HepG2 (cell line): ENCODE results near the gene ESRP2. TPM values are rescaled to one million over a fixed set of nuclear protein-coding genes. Genes with fewer than 3 reads are reported as not detected.

ENCODE experiments used
- ARNT2 ChIP-seq: sonication (generic); formaldehyde crosslinking; IDR thresholded peaks from 2 replicates; pipeline ENCODE4 v1.8.0; 2022; ENCODE audit warnings: mild to moderate bottlenecking, low read depth, missing genetic modification reagents, moderate library complexity
- CEBPZ ChIP-seq: IDR thresholded peaks from 2 replicates; pipeline ENCODE4 v1.6.1; 2012; ENCODE audit warnings: low read length, improper control_type of control experiment
- ELF4 ChIP-seq: sonication (generic); formaldehyde crosslinking; IDR thresholded peaks from 2 replicates; pipeline ENCODE4 v1.5.0; 2020; ENCODE audit warnings: missing genetic modification reagents, mild to moderate bottlenecking, moderate library complexity, borderline replicate concordance
- EP300 ChIP-seq, 3 experiments: sonication (generic) in 1 of 3; formaldehyde crosslinking in 1 of 3; IDR thresholded peaks; 2 replicates each; pipeline versions ENCODE4 v1.5.1 to v1.6.1; 2011 to 2020; ENCODE audit warnings: low read depth in 2 of 3, low read length in 2 of 3, borderline replicate concordance in 1 of 3, improper control_type of control experiment in 1 of 3, mild to moderate bottlenecking in 1 of 3, missing genetic modification reagents in 1 of 3, moderate library complexity in 1 of 3
- FOXM1 ChIP-seq: sonication (generic); formaldehyde crosslinking; IDR thresholded peaks from 2 replicates; pipeline ENCODE4 v1.5.0; 2020; ENCODE audit warnings: missing genetic modification reagents
- FOXO1 ChIP-seq: sonication (generic); formaldehyde crosslinking; IDR thresholded peaks from 2 replicates; pipeline ENCODE4 v1.4.0; 2020; ENCODE audit warnings: missing genetic modification reagents
- HHEX ChIP-seq: IDR thresholded peaks from 2 replicates; pipeline ENCODE4 v1.6.1; 2016; ENCODE audit warnings: control low read depth
- HOXA7 ChIP-seq: sonication (generic); formaldehyde crosslinking; IDR thresholded peaks from 2 replicates; pipeline ENCODE4 v1.8.1; 2022; ENCODE audit warnings: mild to moderate bottlenecking, missing genetic modification reagents, moderate library complexity
- HOXD1 ChIP-seq: sonication (generic); formaldehyde crosslinking; IDR thresholded peaks from 2 replicates; pipeline ENCODE4 v1.5.0; 2020; ENCODE audit warnings: missing genetic modification reagents
- KLF11 ChIP-seq: IDR thresholded peaks from 2 replicates; pipeline ENCODE4 v1.6.1; 2016; ENCODE audit warnings: missing compliant biosample characterization
- MAFF ChIP-seq: IDR thresholded peaks from 2 replicates; pipeline ENCODE4 v1.6.1; 2011; ENCODE audit warnings: low read depth, low read length, improper control_type of control experiment
- MATR3 ChIP-seq: sonication (generic); formaldehyde crosslinking; IDR thresholded peaks from 2 replicates; pipeline ENCODE4 v1.4.0; 2020; ENCODE audit warnings: missing genetic modification reagents
- NFATC3 ChIP-seq: sonication (generic); formaldehyde crosslinking; IDR thresholded peaks from 2 replicates; pipeline ENCODE4 v1.5.1; 2020; ENCODE audit warnings: mild to moderate bottlenecking, missing genetic modification reagents
- PAF1 ChIP-seq: IDR thresholded peaks from 2 replicates; pipeline ENCODE4 v1.6.1; 2016; ENCODE audit warnings: missing genetic modification reagents, missing compliant biosample characterization
- PCBP2 ChIP-seq: fragments of 200-400 bp; formaldehyde crosslinking; optimal IDR thresholded peaks from 2 replicates; pipeline ENCODE3; 2018; ENCODE audit warnings: low read length, low read depth; ENCODE audit not compliant: poor library complexity, severe bottlenecking
- SIN3A ChIP-seq: IDR thresholded peaks from 2 replicates; pipeline ENCODE4 v1.6.1; 2011; ENCODE audit warnings: low read depth, mild to moderate bottlenecking, control low read depth, low read length, borderline replicate concordance
- SMARCE1 ChIP-seq: fragments of 450-650 bp; IDR thresholded peaks from 2 replicates; pipeline ENCODE4 v1.6.1; 2017; ENCODE audit warnings: borderline replicate concordance
- SRF ChIP-seq: IDR thresholded peaks from 2 replicates; pipeline ENCODE4 v1.6.1; 2011; ENCODE audit warnings: mild to moderate bottlenecking, low read depth, low read length, moderate library complexity
- TEAD3 ChIP-seq: optimal IDR thresholded peaks from 2 replicates; pipeline ENCODE3; 2016; ENCODE audit warnings: borderline replicate concordance
- TMF1 ChIP-seq: sonication (generic); formaldehyde crosslinking; IDR thresholded peaks from 2 replicates; pipeline ENCODE4 v1.8.1; 2022; ENCODE audit warnings: low read depth, missing genetic modification reagents
- UBTF ChIP-seq: sonication (generic); formaldehyde crosslinking; IDR thresholded peaks from 2 replicates; pipeline ENCODE4 v1.4.0; 2020; ENCODE audit warnings: mild to moderate bottlenecking, missing genetic modification reagents
- ZKSCAN5 ChIP-seq: sonication (generic); formaldehyde crosslinking; IDR thresholded peaks from 2 replicates; pipeline ENCODE4 v1.5.1; 2020; ENCODE audit warnings: mild to moderate bottlenecking, missing genetic modification reagents
- ZNF530 ChIP-seq: sonication (generic); formaldehyde crosslinking; IDR thresholded peaks from 2 replicates; pipeline ENCODE4 v1.5.0; 2020; ENCODE audit warnings: low read depth, mild to moderate bottlenecking, missing genetic modification reagents
- ZNF639 ChIP-seq: conservative IDR thresholded peaks from 2 replicates; pipeline ENCODE4 v1.6.1; 2018; ENCODE audit warnings: missing genetic modification reagents
- polyA plus RNA-seq, 8 experiments: library from polyadenylated mRNA; depleted of rRNA in 3 of 8; stranded (reverse) in 7 of 8; unstranded in 1 of 8; fragments of >200 nt; fragmentation: Illumina TruSeq in 4 of 8; extraction: Trizol in 4 of 8; gene quantifications; 2 replicates each; pipeline versions ENCODE4 v1.2.1 to v1.2.3, GENCODE V29; 2011 to 2016; ENCODE audit warnings: low read depth in 4 of 8, missing spikeins in 1 of 8, mixed read lengths in 1 of 8; ENCODE audit not compliant: insufficient read depth in 1 of 8
- total RNA-seq, 5 experiments: library from RNA; depleted of rRNA; stranded (reverse); fragments of >200 nt; fragmentation: Illumina TruSeq; extraction: Trizol; gene quantifications; 2 replicates each; pipeline ENCODE4 v1.2.3, GENCODE V29; 2016; ENCODE audit warnings: low read depth in 1 of 5

ESRP2 gene
- total and polyA plus RNA-seq, 2 of the 13 experiments (the other 11 are each of a cell fraction or from before 2014, with no cell fraction given), result 21.1 to 32.4 TPM

- TF ChIP-seq SMARCE1, result no peak
- no peak for TF ChIP-seq TMF1 (CRISPR knock-in tag)
- peak; percentile 91; the same call in 1 of the 2 replicates for TF ChIP-seq KLF11 (CRISPR knock-in tag)
- peak; percentile 9 for TF ChIP-seq HOXD1 (CRISPR knock-in tag)
- peak; percentile 90; the same call in 1 of the 2 replicates for TF ChIP-seq SIN3A
- TF ChIP-seq HOXA7 (CRISPR knock-in tag), result no peak
- TF ChIP-seq MAFF, result no peak
- no peak for TF ChIP-seq CEBPZ
- no peak; the same call in 1 of the 2 replicates for TF ChIP-seq HHEX
- TF ChIP-seq EP300 (IDR thresholded peaks at IDR 0.05; ENCODE audit: low read depth in 2 of 2, low read length in 2 of 2), result peak; percentile 77 to 92
- TF ChIP-seq EP300 (CRISPR knock-in tag; IDR thresholded peaks at IDR 0.05; ENCODE audit: borderline replicate concordance), result peak; percentile 82; the same call in 1 of the 2 replicates
- TF ChIP-seq TEAD3, result peak; percentile 100
- no peak for TF ChIP-seq ZNF530 (CRISPR knock-in tag)
- no peak for TF ChIP-seq ZKSCAN5 (CRISPR knock-in tag)
- peak; percentile 91 for TF ChIP-seq ARNT2 (CRISPR knock-in tag)
- TF ChIP-seq FOXM1, result no peak
- peak; percentile 77 for TF ChIP-seq UBTF
- peak; percentile 40; the same call in 1 of the 2 replicates for TF ChIP-seq ELF4 (CRISPR knock-in tag)
- peak; percentile 57; the same call in 1 of the 2 replicates for TF ChIP-seq FOXO1 (CRISPR knock-in tag)
- TF ChIP-seq MATR3 (CRISPR knock-in tag), result no peak
- no peak for TF ChIP-seq SRF
- no peak for TF ChIP-seq PCBP2
- TF ChIP-seq ZNF639 (CRISPR knock-in tag), result peak; percentile 82
- 0 out of 2 replicates have a peak, but pooled peaks have one; percentile 66 for TF ChIP-seq NFATC3 (CRISPR knock-in tag)
- TF ChIP-seq PAF1 (CRISPR knock-in tag), result no peak
These were observed 1.5 kb upstream of the ESRP2 start (continued) for GRCh38 chr16:68237243-68238028.
